Stimulated activated memory B cell treated with anti-CD40 and anti-IgM and Interleukin-4, amounts not matched to agents 10 μg/mL and 1 μg/mL and 100 μg/mL, for 72 hours (primary cell): Measurements from ENCODE around the gene TSPAN9.

ENCODE experiments used
- ATAC-seq: fragments of 150-1000 bp; cut with Tn5 transposase; 2 replicates; pipeline ENCODE4 v1.10.0; 2021
- H3K27ac Mint-ChIP-seq: one replicate; pipeline ENCODE4 v1.8.0; 2022; ENCODE audit warnings: mild to moderate bottlenecking, mixed read lengths
- H3K27me3 Mint-ChIP-seq: one replicate; pipeline ENCODE4 v1.8.0; 2022; ENCODE audit warnings: mixed read lengths
- H3K36me3 Mint-ChIP-seq: one replicate; pipeline ENCODE4 v1.8.0; 2022; ENCODE audit warnings: mixed read lengths
- H3K4me1 Mint-ChIP-seq: one replicate; pipeline ENCODE4 v1.8.0; 2022; ENCODE audit warnings: mixed read lengths
- H3K4me3 Mint-ChIP-seq: one replicate; pipeline ENCODE4 v1.8.0; 2022; ENCODE audit warnings: mild to moderate bottlenecking, moderate library complexity, mixed read lengths
- H3K9me3 Mint-ChIP-seq: one replicate; pipeline ENCODE4 v1.8.0; 2022; ENCODE audit warnings: mixed read lengths

Gene TSPAN9

GRCh38 chr12:3267690-3268089 lies 190.5 kb downstream of the TSPAN9 start:
- no peaks in the 10 kb centered on the region for H3K9me3 Mint-ChIP-seq
- no peak for ATAC-seq
- H3K27me3 Mint-ChIP-seq: peaks cover 28% of the 10 kb centered on the region

GRCh38 chr12:3269594-3269993 lies 192.4 kb downstream of the TSPAN9 start:
- Mint-ChIP-seq H3K36me3 (no peaks in the 10 kb centered on the region), H3K9me3 (no peaks in the 10 kb centered on the region), H3K4me1 (no peaks in the 10 kb centered on the region), H3K27me3 (peaks cover 43% of the 10 kb centered on the region), H3K4me3 (no peak overlapping the region), H3K27ac (no peak overlapping the region)
- no peak for ATAC-seq

More at GRCh38 chr12:3267690-3268089, 190.5 kb downstream of the TSPAN9 start:
- H3K4me3 Mint-ChIP-seq: no peak overlapping the region
- no peak overlapping the region for H3K27ac Mint-ChIP-seq
- H3K4me1 Mint-ChIP-seq: no peaks in the 10 kb centered on the region
- H3K36me3 Mint-ChIP-seq: no peaks in the 10 kb centered on the region

GRCh38 chr12:3271146-3271545 lies 194.0 kb downstream of the TSPAN9 start:
- H3K27ac Mint-ChIP-seq: no peak overlapping the region
- no peaks in the 10 kb centered on the region for H3K4me1 Mint-ChIP-seq
- ATAC-seq: no peak
- H3K4me3 Mint-ChIP-seq: no peak overlapping the region
- H3K9me3 Mint-ChIP-seq: no peaks in the 10 kb centered on the region
- peaks cover 54% of the 10 kb centered on the region for H3K27me3 Mint-ChIP-seq
- H3K36me3 Mint-ChIP-seq: no peaks in the 10 kb centered on the region

- Mint-ChIP-seq H3K4me3 (no peak overlapping the region), H3K9me3 (no peaks in the 10 kb centered on the region), H3K27me3 (peaks cover 58% of the 10 kb centered on the region), H3K4me1 (no peaks in the 10 kb centered on the region), H3K36me3 (no peaks in the 10 kb centered on the region), H3K27ac (no peak overlapping the region)
- no peak for ATAC-seq
Observed at GRCh38 chr12:3271639-3272038, 194.5 kb downstream of the TSPAN9 start.

GRCh38 chr12:3272958-3273357 lies 195.8 kb downstream of the TSPAN9 start:
- ATAC-seq: no peak
- Mint-ChIP-seq H3K4me3 (no peak overlapping the region), H3K9me3 (no peaks in the 10 kb centered on the region), H3K27ac (no peak overlapping the region), H3K4me1 (no peaks in the 10 kb centered on the region), H3K27me3 (peaks cover 72% of the 10 kb centered on the region), H3K36me3 (no peaks in the 10 kb centered on the region)

GRCh38 chr12:3273409-3273853 lies 196.3 kb downstream of the TSPAN9 start:
- ATAC-seq: no peak
- no peak overlapping the region for H3K27ac Mint-ChIP-seq
- no peaks in the 10 kb centered on the region for H3K9me3 Mint-ChIP-seq
- H3K4me1 Mint-ChIP-seq: no peaks in the 10 kb centered on the region
- H3K27me3 Mint-ChIP-seq: peaks cover 74% of the 10 kb centered on the region
- H3K4me3 Mint-ChIP-seq: no peak overlapping the region
- H3K36me3 Mint-ChIP-seq: no peaks in the 10 kb centered on the region

- peaks cover 73% of the 10 kb centered on the region for H3K27me3 Mint-ChIP-seq
- no peaks in the 10 kb centered on the region for H3K36me3 Mint-ChIP-seq
- no peak for ATAC-seq
- no peak overlapping the region for H3K4me3 Mint-ChIP-seq
- no peak overlapping the region for H3K27ac Mint-ChIP-seq
- no peaks in the 10 kb centered on the region for H3K9me3 Mint-ChIP-seq
- no peaks in the 10 kb centered on the region for H3K4me1 Mint-ChIP-seq
Observed at GRCh38 chr12:3274664-3275063, 197.5 kb downstream of the TSPAN9 start.

GRCh38 chr12:3275171-3276041 lies 198.2 kb downstream of the TSPAN9 start:
- H3K36me3 Mint-ChIP-seq: no peaks in the 10 kb centered on the region
- no peaks in the 10 kb centered on the region for H3K9me3 Mint-ChIP-seq
- H3K4me1 Mint-ChIP-seq: no peaks in the 10 kb centered on the region
- ATAC-seq: peak; percentile 69
- no peak overlapping the region for H3K27ac Mint-ChIP-seq
- H3K4me3 Mint-ChIP-seq: no peak overlapping the region
- peaks cover 74% of the 10 kb centered on the region for H3K27me3 Mint-ChIP-seq

- peaks cover 2% of the 10 kb centered on the region for H3K4me1 Mint-ChIP-seq
- no peak for ATAC-seq
- H3K36me3 Mint-ChIP-seq: no peaks in the 10 kb centered on the region
- no peaks in the 10 kb centered on the region for H3K9me3 Mint-ChIP-seq
- H3K27ac Mint-ChIP-seq: no peak overlapping the region
- no peak overlapping the region for H3K4me3 Mint-ChIP-seq
- H3K27me3 Mint-ChIP-seq: peaks cover 72% of the 10 kb centered on the region
Observed at GRCh38 chr12:3276226-3276625, 199.0 kb downstream of the TSPAN9 start.

- H3K27ac Mint-ChIP-seq: no peak overlapping the region
- no peak for ATAC-seq
- H3K4me1 Mint-ChIP-seq: peaks cover 14% of the 10 kb centered on the region
- H3K4me3 Mint-ChIP-seq: no peak overlapping the region
- no peaks in the 10 kb centered on the region for H3K36me3 Mint-ChIP-seq
- peaks cover 70% of the 10 kb centered on the region for H3K27me3 Mint-ChIP-seq
- no peaks in the 10 kb centered on the region for H3K9me3 Mint-ChIP-seq
Observed at GRCh38 chr12:3277306-3277943, 200.2 kb downstream of the TSPAN9 start.

- Mint-ChIP-seq H3K9me3 (no peaks in the 10 kb centered on the region), H3K4me1 (peaks cover 17% of the 10 kb centered on the region), H3K27me3 (peaks cover 63% of the 10 kb centered on the region), H3K4me3 (no peak overlapping the region), H3K36me3 (no peaks in the 10 kb centered on the region), H3K27ac (no peak overlapping the region)
- ATAC-seq: no peak
Observed at GRCh38 chr12:3278681-3279414, 201.7 kb downstream of the TSPAN9 start.

GRCh38 chr12:3279415-3279780 lies 202.2 kb downstream of the TSPAN9 start:
- H3K4me1 Mint-ChIP-seq: peaks cover 17% of the 10 kb centered on the region
- H3K9me3 Mint-ChIP-seq: no peaks in the 10 kb centered on the region
- no peak for ATAC-seq
- no peaks in the 10 kb centered on the region for H3K36me3 Mint-ChIP-seq
- H3K27ac Mint-ChIP-seq: no peak overlapping the region
- no peak overlapping the region for H3K4me3 Mint-ChIP-seq
- H3K27me3 Mint-ChIP-seq: peaks cover 63% of the 10 kb centered on the region

- no peak overlapping the region for H3K27ac Mint-ChIP-seq
- H3K27me3 Mint-ChIP-seq: peaks cover 63% of the 10 kb centered on the region
- H3K4me3 Mint-ChIP-seq: no peak overlapping the region
- ATAC-seq: no peak
- no peaks in the 10 kb centered on the region for H3K36me3 Mint-ChIP-seq
- peaks cover 17% of the 10 kb centered on the region for H3K4me1 Mint-ChIP-seq
- H3K9me3 Mint-ChIP-seq: no peaks in the 10 kb centered on the region
Observed at GRCh38 chr12:3279832-3280231, 202.7 kb downstream of the TSPAN9 start.

- Mint-ChIP-seq H3K4me1 (peaks cover 17% of the 10 kb centered on the region), H3K9me3 (no peaks in the 10 kb centered on the region), H3K36me3 (no peaks in the 10 kb centered on the region), H3K4me3 (no peak overlapping the region), H3K27me3 (peaks cover 59% of the 10 kb centered on the region), H3K27ac (no peak overlapping the region)
- no peak for ATAC-seq
Observed at GRCh38 chr12:3280967-3281366, 203.8 kb downstream of the TSPAN9 start.

- H3K27ac Mint-ChIP-seq: no peak overlapping the region
- peaks cover 56% of the 10 kb centered on the region for H3K27me3 Mint-ChIP-seq
- no peaks in the 10 kb centered on the region for H3K9me3 Mint-ChIP-seq
- no peaks in the 10 kb centered on the region for H3K36me3 Mint-ChIP-seq
- H3K4me1 Mint-ChIP-seq: peaks cover 17% of the 10 kb centered on the region
- H3K4me3 Mint-ChIP-seq: no peak overlapping the region
- ATAC-seq: peak; percentile 62
Observed at GRCh38 chr12:3281588-3282383, 204.6 kb downstream of the TSPAN9 start.
